Gastrocnemius medialis (tissue), 4 donors: ENCODE results near the gene UAP1L1.

Source experiments
- POLR2A ChIP-seq, 2 donors: fragments of 450-650 bp; IDR thresholded peaks; one replicate each; pipeline ENCODE4 v1.6.1; 2017; ENCODE audit warnings: antibody characterized with exemption in 2 of 2, mild to moderate bottlenecking in 2 of 2, moderate library complexity in 2 of 2
- TF ChIP-seq, protein P1 (sequence below), 5 experiments: fragments of 450-650 bp in 3 of 5; fragments of 200-600 bp in 2 of 5; sonication (generic) in 2 of 5; IDR thresholded peaks in 4 of 5; conservative IDR thresholded peaks in 1 of 5; 1 replicate in 4 of 5; 2 replicates in 1 of 5; pipeline ENCODE4 v1.5.1; 2016 to 2019; ENCODE audit warnings: antibody characterized with exemption in 5 of 5, mild to moderate bottlenecking in 3 of 5, moderate library complexity in 3 of 5

DNA sequence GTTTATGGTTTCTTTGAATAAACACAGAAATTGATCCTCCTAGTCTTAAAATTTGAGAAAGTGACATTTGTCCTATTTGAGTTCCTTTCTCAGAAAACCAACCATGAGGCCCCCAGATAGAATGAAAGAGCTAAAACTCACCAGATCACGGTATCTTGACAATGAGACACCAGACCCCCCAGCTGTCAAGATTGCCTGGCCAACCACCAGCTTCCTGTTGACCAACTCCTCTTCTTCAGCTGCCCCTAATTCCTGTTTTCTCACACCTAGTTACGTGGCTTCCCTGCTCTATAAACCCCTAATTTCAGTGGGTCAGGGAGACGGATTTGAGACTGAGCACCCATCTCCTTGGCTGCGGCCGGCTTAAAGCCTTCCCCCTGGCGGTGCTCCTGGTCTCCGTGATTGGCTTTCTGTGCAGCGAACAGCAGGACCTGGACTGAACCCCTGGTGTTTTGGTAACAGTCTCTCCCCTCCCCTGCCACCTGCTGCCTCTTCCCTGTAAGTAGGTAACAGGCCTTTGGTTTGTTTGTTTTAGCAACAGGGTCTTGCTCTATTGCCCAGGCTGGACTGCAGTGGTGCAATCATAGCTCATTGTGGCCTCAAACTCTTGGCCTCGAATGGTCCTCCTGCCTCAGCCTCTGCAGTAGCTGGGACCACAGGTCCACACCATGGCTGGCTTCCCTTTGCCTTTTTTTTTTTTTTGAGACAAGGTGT lies 18.6 kb upstream of the UAP1L1 start:
- no peak for TF ChIP-seq POLR2A (IDR thresholded peaks at IDR 0.05)
- TF ChIP-seq, protein P1, sequence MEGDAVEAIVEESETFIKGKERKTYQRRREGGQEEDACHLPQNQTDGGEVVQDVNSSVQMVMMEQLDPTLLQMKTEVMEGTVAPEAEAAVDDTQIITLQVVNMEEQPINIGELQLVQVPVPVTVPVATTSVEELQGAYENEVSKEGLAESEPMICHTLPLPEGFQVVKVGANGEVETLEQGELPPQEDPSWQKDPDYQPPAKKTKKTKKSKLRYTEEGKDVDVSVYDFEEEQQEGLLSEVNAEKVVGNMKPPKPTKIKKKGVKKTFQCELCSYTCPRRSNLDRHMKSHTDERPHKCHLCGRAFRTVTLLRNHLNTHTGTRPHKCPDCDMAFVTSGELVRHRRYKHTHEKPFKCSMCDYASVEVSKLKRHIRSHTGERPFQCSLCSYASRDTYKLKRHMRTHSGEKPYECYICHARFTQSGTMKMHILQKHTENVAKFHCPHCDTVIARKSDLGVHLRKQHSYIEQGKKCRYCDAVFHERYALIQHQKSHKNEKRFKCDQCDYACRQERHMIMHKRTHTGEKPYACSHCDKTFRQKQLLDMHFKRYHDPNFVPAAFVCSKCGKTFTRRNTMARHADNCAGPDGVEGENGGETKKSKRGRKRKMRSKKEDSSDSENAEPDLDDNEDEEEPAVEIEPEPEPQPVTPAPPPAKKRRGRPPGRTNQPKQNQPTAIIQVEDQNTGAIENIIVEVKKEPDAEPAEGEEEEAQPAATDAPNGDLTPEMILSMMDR (IDR thresholded peaks at IDR 0.05 in 4 of 5, conservative IDR thresholded peaks at IDR 0.05 in 1 of 5) = no peak
